ENCODE measurements around the gene CASD1.

DNA sequence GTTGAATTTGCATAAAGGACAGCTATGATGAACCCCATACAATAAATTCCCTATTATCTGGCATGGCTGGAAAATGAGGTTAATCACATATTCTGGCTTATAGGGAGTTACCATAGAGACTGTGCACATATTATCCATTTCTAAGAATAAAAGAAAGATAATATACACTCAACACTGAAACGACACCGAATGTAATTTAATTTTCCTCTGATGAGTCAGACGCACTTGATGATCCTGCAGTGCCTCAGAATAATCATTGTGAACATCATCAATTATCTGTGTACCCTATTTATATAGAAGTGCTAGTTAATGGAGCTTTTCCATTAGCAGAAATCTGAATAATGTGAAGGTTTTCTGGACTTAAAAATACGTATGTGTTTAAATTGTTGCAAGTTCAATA lies 86.1 kb downstream of the CASD1 start:
- TF ChIP-seq, protein P1, sequence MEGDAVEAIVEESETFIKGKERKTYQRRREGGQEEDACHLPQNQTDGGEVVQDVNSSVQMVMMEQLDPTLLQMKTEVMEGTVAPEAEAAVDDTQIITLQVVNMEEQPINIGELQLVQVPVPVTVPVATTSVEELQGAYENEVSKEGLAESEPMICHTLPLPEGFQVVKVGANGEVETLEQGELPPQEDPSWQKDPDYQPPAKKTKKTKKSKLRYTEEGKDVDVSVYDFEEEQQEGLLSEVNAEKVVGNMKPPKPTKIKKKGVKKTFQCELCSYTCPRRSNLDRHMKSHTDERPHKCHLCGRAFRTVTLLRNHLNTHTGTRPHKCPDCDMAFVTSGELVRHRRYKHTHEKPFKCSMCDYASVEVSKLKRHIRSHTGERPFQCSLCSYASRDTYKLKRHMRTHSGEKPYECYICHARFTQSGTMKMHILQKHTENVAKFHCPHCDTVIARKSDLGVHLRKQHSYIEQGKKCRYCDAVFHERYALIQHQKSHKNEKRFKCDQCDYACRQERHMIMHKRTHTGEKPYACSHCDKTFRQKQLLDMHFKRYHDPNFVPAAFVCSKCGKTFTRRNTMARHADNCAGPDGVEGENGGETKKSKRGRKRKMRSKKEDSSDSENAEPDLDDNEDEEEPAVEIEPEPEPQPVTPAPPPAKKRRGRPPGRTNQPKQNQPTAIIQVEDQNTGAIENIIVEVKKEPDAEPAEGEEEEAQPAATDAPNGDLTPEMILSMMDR (IDR thresholded peaks at IDR 0.05): no peak
- TF ChIP-seq POLR2AphosphoS5 (IDR thresholded peaks at IDR 0.05): no peak
